ENCODE data around the gene THUMPD2.

DNA sequence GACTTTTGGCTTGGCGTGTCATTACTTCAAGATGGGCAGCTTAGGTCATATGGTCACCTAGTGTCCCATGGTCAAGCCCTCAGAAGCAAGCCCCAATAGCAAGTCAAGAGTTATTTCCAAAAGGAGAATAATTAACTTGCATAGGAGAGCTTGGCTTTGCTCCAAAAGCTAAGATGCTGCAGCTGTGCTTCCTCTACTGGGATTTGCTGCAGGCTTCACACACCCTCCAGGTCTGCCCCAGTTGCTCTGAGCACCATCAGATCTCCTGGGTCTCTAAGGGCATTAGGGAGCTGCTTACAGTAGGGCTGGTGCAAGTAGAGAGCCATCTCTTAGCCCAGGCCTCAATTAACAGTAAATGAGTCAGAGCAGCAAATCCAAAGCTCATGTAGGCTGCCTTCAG lies 46.6 kb downstream of the THUMPD2 start:
- TF ChIP-seq, protein P1, sequence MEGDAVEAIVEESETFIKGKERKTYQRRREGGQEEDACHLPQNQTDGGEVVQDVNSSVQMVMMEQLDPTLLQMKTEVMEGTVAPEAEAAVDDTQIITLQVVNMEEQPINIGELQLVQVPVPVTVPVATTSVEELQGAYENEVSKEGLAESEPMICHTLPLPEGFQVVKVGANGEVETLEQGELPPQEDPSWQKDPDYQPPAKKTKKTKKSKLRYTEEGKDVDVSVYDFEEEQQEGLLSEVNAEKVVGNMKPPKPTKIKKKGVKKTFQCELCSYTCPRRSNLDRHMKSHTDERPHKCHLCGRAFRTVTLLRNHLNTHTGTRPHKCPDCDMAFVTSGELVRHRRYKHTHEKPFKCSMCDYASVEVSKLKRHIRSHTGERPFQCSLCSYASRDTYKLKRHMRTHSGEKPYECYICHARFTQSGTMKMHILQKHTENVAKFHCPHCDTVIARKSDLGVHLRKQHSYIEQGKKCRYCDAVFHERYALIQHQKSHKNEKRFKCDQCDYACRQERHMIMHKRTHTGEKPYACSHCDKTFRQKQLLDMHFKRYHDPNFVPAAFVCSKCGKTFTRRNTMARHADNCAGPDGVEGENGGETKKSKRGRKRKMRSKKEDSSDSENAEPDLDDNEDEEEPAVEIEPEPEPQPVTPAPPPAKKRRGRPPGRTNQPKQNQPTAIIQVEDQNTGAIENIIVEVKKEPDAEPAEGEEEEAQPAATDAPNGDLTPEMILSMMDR (conservative IDR thresholded peaks at IDR 0.05; ENCODE audit: low read length), result no peak
- no peak for TF ChIP-seq EZH2phosphoT487 (IDR thresholded peaks at IDR 0.05; ENCODE audit: borderline replicate concordance)
